Measurements from ENCODE around the gene MED10. TPM values are rescaled to one million over a fixed set of nuclear protein-coding genes. Genes with fewer than 3 reads are reported as not detected.

MED10 gene
- total and polyA plus RNA-seq, 9 of the 15 experiments (the other 6 are each of a cell fraction or from before 2014, with no cell fraction given), result 23.8 to 83.4 (median 58.8) TPM

DNA sequence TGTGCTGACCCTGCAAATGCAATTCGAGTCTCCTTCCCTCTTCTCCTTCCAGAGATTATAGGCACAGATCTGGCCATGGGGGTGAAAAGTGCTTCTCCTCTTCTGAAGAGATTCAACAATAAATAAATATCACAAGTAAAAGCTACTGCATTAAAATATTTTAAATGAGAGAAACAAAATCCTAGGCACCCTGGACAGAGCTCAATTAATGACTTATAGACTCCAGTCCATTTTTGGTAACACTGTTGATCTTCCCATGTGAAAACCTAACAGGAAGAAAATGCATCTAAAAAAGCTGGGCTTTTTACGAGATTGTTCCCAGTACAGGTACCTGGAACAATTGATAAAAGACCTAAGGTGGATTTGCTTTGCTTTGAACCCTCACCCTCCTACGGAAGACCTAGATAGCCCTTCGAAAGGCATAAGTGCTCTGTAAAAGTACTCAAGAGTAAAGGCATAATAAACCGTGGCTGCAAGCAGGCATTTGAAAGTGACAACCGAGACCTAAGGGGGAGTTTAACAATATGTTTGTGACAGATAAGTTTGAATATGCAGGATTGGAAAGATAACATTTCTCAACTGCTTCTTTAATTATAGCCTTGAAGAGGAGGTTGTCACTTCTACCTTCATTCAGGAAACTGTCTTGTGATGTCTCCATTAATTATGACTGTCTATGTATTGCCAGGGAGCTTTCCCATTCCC, 29.4 kb upstream of the MED10 start (continued):
- TF ChIP-seq, protein P1, sequence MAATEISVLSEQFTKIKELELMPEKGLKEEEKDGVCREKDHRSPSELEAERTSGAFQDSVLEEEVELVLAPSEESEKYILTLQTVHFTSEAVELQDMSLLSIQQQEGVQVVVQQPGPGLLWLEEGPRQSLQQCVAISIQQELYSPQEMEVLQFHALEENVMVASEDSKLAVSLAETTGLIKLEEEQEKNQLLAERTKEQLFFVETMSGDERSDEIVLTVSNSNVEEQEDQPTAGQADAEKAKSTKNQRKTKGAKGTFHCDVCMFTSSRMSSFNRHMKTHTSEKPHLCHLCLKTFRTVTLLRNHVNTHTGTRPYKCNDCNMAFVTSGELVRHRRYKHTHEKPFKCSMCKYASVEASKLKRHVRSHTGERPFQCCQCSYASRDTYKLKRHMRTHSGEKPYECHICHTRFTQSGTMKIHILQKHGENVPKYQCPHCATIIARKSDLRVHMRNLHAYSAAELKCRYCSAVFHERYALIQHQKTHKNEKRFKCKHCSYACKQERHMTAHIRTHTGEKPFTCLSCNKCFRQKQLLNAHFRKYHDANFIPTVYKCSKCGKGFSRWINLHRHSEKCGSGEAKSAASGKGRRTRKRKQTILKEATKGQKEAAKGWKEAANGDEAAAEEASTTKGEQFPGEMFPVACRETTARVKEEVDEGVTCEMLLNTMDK (IDR thresholded peaks at IDR 0.05; ENCODE audit: borderline replicate concordance, insufficient read depth, low read depth, low read length, poor library complexity, severe bottlenecking), result no peak
- TF ChIP-seq ERF (CRISPR knock-in tag; IDR thresholded peaks at IDR 0.05) (no peak), IRF2 (CRISPR knock-in tag; IDR thresholded peaks at IDR 0.05) (no peak), FOXA3 (CRISPR knock-in tag; conservative IDR thresholded peaks at IDR 0.05 in 1 of 2, IDR thresholded peaks at IDR 0.05 in 1 of 2) (no peak), DDX20 (tag; IDR thresholded peaks at IDR 0.05; ENCODE audit: low read depth) (no peak), TCF3 (CRISPR knock-in tag; IDR thresholded peaks at IDR 0.05) (peak; percentile 92), ZFP30 (CRISPR knock-in tag; IDR thresholded peaks at IDR 0.05; ENCODE audit: borderline replicate concordance) (no peak), L3MBTL2 (IDR thresholded peaks at IDR 0.05) (no peak), HMG20A (CRISPR knock-in tag; conservative IDR thresholded peaks at IDR 0.05) (no peak), TRIM24 (IDR thresholded peaks at IDR 0.05) (peak in 1 of 2 experiments; percentile 28; a peak in 1 of 4 replicates)
- TF ChIP-seq, protein P2, sequence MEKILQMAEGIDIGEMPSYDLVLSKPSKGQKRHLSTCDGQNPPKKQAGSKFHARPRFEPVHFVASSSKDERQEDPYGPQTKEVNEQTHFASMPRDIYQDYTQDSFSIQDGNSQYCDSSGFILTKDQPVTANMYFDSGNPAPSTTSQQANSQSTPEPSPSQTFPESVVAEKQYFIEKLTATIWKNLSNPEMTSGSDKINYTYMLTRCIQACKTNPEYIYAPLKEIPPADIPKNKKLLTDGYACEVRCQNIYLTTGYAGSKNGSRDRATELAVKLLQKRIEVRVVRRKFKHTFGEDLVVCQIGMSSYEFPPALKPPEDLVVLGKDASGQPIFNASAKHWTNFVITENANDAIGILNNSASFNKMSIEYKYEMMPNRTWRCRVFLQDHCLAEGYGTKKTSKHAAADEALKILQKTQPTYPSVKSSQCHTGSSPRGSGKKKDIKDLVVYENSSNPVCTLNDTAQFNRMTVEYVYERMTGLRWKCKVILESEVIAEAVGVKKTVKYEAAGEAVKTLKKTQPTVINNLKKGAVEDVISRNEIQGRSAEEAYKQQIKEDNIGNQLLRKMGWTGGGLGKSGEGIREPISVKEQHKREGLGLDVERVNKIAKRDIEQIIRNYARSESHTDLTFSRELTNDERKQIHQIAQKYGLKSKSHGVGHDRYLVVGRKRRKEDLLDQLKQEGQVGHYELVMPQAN (IDR thresholded peaks at IDR 0.05; ENCODE audit: borderline replicate concordance), result no peak
- TF ChIP-seq, protein P3, sequence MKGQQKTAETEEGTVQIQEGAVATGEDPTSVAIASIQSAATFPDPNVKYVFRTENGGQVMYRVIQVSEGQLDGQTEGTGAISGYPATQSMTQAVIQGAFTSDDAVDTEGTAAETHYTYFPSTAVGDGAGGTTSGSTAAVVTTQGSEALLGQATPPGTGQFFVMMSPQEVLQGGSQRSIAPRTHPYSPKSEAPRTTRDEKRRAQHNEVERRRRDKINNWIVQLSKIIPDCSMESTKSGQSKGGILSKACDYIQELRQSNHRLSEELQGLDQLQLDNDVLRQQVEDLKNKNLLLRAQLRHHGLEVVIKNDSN (CRISPR knock-in tag; IDR thresholded peaks at IDR 0.05), result no peak
- TF ChIP-seq, protein P4, sequence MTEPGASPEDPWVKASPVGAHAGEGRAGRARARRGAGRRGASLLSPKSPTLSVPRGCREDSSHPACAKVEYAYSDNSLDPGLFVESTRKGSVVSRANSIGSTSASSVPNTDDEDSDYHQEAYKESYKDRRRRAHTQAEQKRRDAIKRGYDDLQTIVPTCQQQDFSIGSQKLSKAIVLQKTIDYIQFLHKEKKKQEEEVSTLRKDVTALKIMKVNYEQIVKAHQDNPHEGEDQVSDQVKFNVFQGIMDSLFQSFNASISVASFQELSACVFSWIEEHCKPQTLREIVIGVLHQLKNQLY (CRISPR knock-in tag; conservative IDR thresholded peaks at IDR 0.05), result no peak
- TF ChIP-seq, protein P5, sequence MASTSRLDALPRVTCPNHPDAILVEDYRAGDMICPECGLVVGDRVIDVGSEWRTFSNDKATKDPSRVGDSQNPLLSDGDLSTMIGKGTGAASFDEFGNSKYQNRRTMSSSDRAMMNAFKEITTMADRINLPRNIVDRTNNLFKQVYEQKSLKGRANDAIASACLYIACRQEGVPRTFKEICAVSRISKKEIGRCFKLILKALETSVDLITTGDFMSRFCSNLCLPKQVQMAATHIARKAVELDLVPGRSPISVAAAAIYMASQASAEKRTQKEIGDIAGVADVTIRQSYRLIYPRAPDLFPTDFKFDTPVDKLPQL (IDR thresholded peaks at IDR 0.05; ENCODE audit: extremely low read depth, insufficient read length), result no peak
- TF ChIP-seq, protein P6, sequence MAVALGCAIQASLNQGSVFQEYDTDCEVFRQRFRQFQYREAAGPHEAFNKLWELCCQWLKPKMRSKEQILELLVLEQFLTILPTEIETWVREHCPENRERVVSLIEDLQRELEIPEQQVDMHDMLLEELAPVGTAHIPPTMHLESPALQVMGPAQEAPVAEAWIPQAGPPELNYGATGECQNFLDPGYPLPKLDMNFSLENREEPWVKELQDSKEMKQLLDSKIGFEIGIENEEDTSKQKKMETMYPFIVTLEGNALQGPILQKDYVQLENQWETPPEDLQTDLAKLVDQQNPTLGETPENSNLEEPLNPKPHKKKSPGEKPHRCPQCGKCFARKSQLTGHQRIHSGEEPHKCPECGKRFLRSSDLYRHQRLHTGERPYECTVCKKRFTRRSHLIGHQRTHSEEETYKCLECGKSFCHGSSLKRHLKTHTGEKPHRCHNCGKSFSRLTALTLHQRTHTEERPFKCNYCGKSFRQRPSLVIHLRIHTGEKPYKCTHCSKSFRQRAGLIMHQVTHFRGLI (CRISPR knock-in tag; IDR thresholded peaks at IDR 0.05), result no peak

Measured in K562 (cell line).